ENCODE data around the gene NR2F1-AS1.

- TF ChIP-seq CTCF (IDR thresholded peaks at IDR 0.05; ENCODE audit: insufficient read depth, low read depth, low read length) (no peak), EZH2 (IDR thresholded peaks at IDR 0.05; ENCODE audit: insufficient read depth, low read length) (no peak)
These were observed 209.1 kb downstream of the NR2F1-AS1 start for GRCh38 chr5:93371893-93372292.
